Fibroblast of skin of back (primary cell): ENCODE data around the gene TBC1D16.
"Not testable (repeated sequence)": the region's sequence is repeated elsewhere in the genome, so short reads cannot be mapped to it uniquely, and the experiment has no call there.

Experiments used
- DNase-seq: peaks from one replicate; pipeline ENCODE4 v3.0.0-alpha.2; 2013

TBC1D16 gene

DNA sequence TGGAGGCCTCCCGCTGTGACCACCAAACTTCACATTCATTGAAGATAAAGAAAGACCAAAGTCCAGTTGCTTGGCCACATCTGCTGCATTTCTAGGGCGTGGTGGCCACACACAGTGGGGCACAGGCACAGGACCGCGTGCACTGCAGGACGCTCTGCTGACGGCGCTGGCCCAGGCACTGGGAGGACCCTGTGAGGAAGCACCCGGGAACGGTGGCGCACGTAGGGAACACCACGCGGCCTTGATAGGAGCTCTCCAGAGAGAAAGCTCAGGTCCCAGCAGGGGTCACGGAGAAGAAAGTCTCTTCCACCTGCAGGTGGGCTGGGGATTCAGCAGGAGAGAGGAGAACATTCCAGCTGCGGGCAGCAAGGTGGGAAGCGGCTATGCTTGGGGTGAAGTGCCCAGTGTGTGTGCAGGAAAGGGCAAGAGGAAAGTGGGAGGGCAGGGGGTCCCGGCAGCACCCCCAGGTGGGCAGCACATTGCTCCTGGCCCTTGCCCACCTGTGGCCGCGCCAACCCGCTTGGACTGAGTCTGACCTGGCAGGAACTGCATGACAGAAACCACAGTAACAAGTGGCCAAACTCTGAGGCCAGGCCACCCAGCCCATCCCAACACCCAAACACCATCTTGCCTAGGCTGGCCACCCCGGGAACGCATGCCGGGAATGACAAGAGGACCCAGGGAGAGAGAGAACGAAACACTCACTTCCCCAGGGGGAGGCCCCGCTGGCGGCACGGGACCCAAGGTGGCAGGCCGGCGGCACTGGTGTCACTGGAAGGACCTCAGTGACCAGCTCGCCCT lies 32.8 kb downstream of the TBC1D16 start:
- no peak for DNase-seq

GRCh38 chr17:80002070-80002641 lies 33.5 kb downstream of the TBC1D16 start:
- DNase-seq: no peak

GRCh38 chr17:80000981-80001775 lies 34.5 kb downstream of the TBC1D16 start:
- DNase-seq: no peak

DNA sequence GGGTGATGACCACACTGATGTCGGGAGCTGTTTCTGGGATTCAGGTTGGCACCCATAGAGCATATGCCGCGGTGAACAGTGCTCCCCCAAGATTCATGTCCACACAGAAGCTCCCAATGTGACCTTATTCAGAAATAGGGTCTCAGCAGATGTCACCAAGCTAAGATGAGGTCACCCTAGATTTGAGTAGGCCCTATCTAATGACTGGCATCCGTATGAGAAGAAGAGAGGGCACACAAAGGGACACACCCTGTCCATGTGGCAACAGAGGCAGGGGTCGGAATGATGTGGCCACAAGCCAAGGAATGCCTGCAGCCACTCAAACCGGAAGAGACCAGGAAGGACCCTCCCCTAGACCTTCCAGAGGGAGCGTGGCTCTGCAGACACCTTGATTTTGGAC lies 35.5 kb downstream of the TBC1D16 start:
- no peak for DNase-seq

DNA sequence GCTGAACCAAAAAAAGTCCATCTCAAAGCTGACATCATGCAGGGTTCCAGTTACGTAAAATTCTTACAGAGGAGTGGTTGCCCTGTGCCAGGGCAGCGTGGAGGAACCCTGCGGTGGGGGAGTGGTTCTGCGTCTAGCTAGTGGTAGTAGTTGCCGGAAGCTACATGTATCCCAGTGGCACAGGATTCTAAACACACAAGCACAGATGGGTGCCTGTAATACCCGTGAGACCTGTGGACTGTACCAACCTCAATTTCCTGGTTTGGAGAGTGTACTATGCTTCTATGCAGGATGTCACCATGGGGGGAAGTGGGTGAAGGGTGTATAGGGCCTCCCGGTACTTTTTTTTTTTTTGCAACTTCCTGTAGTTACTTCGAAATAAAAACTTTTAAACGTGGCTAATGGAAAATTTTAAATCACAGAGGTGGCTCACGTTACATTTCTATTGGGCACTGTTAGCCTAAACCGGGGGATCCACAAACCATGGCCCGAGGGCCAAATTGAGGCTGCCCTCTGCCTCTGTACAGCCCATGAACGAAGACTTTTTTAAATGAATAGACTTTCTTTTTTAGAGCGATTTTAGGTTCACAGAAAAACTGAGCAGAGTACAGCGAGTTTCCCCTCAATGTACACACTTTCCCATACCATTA lies 38.5 kb downstream of the TBC1D16 start:
- no peak for DNase-seq

DNA sequence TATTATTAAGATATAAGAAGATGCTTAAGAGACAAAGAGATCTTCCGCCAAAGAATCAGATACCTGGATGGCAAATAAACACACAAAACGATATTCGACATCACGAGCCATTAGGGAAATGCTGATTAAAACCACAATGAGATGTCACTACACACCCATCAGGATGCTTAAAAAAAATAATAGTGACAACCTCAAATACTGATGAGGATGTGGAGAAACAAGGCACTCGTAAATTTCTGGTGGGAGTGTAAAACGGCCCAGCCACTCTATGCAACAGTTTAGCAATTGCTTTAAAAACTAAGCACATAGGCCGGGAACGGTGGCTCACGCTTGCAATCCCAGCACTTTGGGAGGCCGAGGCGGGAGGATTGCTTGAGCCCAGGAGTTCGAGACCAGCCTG lies 39.4 kb downstream of the TBC1D16 start:
- no peak for DNase-seq

- DNase-seq: no peak
Observed at GRCh38 chr17:79995696-79996095, 40.0 kb downstream of the TBC1D16 start.

DNA sequence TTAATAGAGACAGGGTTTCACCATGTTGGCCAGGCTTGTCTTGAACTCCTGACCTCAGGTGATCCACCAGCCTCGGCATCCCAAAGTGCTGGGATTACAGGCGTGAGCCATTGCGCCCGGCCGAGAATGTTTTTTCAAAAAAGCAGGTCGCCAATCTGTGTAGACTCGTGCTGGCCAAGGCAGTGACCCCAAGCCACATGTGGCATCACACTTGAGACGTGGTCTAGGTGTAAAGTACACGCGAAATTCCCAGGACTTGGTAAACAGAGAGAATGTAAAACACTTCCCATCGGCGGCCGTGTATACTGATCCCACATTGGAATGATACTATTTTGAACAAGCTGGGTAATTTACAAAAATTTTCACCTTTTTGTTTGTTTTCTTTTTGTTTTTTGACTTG lies 41.1 kb downstream of the TBC1D16 start:
- DNase-seq: no peak

DNA sequence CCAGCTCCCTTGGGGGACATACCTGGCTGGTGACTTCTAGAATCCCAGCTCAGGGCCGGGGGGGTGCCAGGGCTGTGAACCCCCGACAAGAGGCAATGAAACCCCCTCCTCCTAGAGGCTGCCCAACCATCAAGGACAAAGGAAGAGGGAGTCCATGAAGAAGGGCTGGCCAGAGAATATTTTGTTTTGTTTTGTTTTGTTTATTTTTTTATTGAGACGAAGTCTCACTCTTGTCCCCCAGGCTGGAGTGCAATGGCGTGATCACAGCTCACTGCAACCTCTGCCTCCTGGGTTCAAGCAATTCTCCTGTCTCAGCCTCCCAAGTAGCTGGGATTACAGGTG lies 41.5 kb downstream of the TBC1D16 start:
- not testable (repeated sequence) for DNase-seq

- DNase-seq: peak; percentile 87
Observed at GRCh38 chr17:79993390-79994227, 42.1 kb downstream of the TBC1D16 start.

DNA sequence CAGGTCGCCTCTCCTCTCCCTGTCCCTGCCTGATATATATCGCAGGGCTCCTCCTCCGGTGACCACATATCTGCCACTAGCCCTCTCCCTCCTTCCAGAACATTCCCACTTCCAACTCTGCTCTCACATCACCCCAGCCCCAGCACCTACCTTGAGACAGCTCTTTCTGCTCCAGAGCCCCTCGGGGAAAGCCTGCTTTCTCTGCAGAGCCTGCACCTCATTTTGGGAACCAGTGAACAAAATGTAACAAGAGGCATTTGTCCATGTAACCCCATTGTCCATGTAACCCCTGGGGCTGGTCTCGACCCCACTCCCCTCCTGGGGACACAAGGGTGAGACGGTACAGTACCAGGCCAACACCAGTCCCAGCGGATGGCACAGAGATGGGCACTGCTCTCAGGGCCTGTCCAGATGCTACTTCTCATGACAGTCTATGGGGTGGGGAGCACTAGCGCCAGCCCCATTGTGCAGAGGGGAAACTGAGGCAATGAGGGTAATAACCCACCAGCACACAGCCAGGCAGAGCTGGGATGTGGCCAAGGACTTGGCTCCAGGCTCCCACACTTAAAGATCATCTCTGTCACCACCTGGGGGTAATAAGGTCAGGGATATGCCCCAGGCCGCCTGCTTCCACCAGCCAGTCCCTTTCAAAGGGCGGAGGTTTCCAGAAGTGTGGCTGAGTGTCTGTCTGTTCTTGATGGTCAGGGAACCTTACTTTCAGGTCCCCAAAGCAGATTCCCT lies 42.9 kb downstream of the TBC1D16 start:
- DNase-seq: peak; percentile 13

GRCh38 chr17:79991924-79992648 lies 43.6 kb downstream of the TBC1D16 start:
- peak; percentile 30 for DNase-seq

GRCh38 chr17:79991140-79991923 lies 44.3 kb downstream of the TBC1D16 start:
- peak; percentile 74 for DNase-seq

DNA sequence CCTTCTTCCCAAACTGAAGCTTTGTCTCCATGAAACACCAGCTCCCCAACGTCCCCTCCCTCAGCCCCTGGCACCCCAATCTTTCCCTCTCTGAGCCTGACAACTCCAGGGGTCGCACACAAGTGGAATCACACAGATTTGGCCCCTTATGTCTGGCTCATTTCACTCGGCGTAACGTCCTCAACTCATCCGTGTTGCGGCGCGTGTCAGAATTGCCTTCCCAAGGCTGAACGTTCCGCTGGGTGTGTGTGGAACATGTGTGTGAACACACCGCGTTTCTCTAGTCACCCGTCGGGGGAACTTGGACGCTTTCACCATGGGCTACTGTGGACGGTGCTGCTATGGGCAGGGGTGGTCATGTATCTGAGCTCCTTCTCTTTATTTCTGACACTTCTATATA lies 45.0 kb downstream of the TBC1D16 start:
- DNase-seq: no peak

- no peak for DNase-seq
Observed at GRCh38 chr17:79990051-79990592, 45.5 kb downstream of the TBC1D16 start.

DNA sequence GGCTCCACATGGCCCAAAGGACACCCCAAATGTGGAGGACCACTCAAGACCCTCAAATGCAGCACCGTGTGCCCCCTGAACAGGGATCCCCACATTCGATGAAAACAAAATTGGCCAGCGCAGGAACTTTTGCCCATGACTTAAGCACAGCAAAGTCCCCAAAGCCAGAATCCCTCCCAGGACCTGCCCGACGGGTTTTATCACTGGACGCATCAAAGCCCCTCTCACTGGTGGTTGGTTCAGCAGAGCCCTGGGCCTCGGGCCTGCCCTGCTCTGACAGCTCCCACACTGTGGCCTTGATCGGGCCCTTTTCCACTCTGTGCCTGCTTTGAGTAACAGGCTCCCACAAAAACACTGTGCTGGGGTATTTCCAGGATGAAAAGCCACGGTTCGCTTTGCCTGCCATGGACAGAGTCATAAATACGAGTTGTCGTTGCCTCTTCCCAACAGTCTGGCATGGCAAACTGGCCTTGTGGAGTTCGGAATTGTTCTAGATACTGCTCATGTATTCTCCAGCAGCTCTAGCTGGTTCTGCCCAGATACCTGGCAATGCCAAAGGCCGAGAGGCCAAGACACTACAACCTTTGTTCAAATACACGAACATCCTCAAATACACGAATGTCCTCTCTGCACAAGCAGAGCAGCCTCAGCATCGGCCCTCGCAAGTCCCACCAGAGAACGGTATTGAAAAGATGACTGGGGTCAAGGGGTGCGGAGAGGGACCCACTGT lies 46.4 kb downstream of the TBC1D16 start:
- DNase-seq: no peak

DNA sequence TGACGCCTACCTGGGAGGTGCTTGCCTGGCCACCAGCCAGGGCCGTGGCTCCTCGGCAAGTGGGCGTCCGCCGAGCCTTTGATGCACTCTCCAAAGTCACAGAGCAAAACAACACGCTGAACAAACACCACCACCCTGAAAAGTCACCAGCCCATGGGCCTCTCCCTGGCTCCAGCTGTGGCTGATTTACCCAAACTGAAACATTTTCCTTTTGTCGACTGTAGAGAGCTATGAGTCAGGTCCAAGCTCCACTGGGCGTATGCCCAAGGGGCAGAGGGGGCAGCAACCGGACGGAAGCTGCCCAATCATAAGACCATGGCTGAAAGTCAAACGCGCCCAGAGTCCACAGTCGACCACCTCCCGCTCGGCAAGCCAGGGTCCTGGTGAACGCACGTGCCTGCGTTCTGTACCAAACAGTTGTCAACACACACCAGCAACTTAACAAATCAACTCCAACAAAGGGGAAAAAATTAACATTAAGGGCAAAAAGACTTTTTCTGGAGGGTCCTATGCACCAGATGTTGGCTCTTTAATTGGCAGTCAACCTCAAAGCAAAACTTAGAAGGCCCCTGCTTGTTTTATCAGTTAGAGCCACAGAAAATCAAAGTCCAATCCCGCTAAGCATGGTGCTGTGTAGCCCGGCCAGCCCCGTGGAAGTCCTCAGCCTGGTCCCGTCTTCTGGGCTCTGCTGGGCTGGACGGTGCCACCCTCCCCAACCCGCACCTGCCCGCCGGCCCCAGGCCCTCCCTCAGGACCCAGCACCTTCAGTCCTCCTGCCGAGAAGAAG lies 47.3 kb downstream of the TBC1D16 start:
- DNase-seq: peak; percentile 78

- DNase-seq: no peak
Observed at GRCh38 chr17:79987935-79988184, 47.8 kb downstream of the TBC1D16 start.
